ENCODE data around the gene SPTBN5.

Gene SPTBN5

GRCh38 chr15:41919201-41919820 lies 25.5 kb upstream of the SPTBN5 start:
- no peak for DNase-seq (ENCODE audit: low spot score)
- TF ChIP-seq CTCF (IDR thresholded peaks at IDR 0.05; ENCODE audit: extremely low read depth, missing control alignments) = no peak

DNA sequence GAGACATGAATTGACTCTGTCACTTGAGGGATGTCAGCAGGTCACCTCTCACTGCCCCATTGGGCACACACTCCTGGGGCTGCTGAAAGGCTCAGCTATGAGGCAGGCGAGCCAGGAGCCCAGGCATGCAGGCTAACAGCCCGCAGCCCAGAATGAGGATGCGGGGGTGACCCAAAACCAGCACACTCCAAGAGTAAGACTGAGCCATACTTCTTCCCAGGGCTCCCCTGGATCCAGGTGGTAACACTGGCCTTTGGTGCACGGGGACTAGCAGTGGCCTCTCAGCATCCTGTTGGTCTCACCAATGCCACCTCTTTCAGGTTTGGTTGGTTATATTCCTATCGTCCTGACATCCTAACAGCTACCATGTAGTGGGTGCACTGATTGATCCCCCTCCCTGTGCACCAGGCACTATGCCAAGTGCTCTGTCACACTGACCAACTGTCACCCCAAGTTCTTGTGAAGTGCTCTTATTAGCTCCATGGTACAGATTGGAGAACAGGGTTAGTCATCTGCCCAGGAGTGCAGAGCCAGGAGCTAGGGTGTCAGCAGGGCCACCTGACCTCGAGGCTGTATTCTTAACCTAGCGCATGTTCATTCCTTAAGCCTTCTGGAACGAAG lies 24.8 kb upstream of the SPTBN5 start:
- DNase-seq (ENCODE audit: low spot score) = no peak
- TF ChIP-seq CTCF (IDR thresholded peaks at IDR 0.05; ENCODE audit: extremely low read depth, missing control alignments) = no peak

DNA sequence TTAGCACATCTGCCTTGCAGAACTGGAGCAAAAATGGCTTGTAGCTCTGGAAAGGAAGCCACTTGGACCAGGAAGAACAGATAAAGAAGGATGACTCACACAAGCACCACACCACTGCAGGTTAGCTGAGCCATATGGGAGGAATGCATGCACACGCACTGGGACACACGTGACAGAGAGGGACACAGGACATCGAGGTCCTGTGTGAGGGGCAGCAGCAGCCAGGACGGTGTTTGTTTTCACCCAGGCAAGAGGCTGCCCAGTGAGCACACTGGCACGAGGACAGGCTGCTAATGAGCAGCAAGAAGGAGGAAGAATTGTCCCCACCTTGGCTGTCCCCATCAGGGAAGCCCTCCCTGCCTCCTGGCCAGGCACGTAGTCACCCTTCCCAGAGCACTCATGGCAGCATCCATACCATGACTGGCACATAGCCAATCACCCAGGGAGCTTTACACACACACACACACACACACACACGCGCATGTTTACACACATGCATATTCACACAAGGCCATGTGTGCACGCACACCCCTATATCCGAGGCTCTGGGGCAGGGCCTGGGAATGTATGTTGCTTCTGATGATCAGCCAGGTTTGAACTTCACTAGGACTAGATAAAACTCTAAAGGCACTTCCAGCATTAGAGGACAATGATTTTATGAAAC lies 24.0 kb upstream of the SPTBN5 start:
- DNase-seq (ENCODE audit: low spot score) = no peak
- no peak for TF ChIP-seq CTCF (IDR thresholded peaks at IDR 0.05; ENCODE audit: extremely low read depth, missing control alignments)

DNA sequence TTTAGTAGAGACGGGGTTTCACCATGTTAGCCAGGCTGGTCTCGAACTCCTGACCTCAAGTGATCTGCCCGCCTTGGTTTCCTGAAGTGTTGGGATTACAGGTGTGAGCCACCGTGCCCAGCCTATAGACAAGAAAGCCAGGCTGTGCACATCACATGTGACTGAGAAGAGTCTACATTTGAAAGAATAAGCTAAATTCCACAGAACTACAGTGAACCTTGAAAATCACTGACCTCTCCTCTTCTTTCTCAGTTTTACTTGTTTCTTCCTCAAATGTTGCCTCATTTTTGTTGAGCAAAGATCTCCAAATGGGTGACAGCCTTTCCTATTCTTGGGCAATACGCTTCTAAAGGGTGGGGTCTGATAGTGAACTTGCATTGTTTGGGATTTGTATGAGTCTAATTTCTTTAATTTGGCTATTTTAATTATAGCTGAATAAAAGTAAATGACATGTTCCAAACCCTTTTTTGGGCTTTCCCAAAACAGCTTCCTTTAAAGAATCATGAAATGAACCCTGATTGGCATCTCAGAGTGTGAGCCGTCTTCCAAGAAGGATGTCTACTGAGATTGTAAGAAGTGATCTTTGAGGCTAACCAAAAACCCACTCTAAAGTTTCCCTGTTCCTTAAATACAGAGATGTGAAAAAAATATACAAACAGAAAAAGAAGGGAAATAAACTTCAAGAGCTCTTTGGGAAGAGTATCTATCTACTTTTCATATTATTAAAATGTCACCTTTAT lies 21.6 kb upstream of the SPTBN5 start:
- no peak for TF ChIP-seq CTCF (IDR thresholded peaks at IDR 0.05; ENCODE audit: extremely low read depth, missing control alignments)
- no peak for DNase-seq (ENCODE audit: low spot score)

DNA sequence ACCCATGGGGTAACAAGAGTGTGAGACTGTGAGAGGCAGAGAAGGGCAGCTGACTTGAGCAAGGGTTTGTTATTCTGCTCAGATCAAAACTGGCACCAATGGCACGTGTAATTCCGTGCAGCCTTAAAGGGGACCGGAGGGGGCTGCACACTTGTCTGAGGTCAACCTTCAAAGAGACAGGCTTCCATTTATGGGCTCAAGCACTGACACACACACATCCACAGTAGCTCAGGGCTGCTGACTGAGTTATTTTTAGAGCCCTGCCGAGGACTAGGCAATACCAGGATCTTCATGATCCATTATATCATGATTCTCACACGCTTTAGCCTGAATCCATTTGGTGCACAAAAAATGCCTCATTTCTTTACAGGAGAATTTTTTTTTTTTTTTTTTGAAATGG lies 20.6 kb upstream of the SPTBN5 start:
- no peak for TF ChIP-seq CTCF (IDR thresholded peaks at IDR 0.05; ENCODE audit: extremely low read depth, missing control alignments)
- DNase-seq (ENCODE audit: low spot score) = no peak

DNA sequence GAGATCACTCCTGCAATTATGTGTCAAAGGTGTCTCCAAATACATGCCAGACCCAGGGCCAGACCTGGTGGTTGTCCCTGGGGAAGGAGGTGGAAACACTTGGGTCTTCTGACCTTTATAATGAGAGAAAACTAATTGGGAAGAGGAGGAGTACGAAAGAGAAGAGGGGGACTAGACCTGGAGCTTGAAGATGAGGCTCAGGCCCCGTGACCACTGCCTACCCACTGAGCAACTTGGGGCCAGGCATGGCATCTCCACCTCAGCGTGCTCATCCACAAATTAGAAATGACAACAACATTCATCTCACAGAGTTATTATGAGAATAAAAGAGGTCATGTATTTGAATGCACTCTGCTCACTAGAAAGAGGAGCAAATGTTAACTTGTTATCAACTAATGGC lies 19.4 kb upstream of the SPTBN5 start:
- no peak for DNase-seq (ENCODE audit: low spot score)
- TF ChIP-seq CTCF (IDR thresholded peaks at IDR 0.05; ENCODE audit: extremely low read depth, missing control alignments) = no peak

Measured in GM20000 (cell line).